ENCODE results near the gene UROC1. TPM values are rescaled to one million over a fixed set of nuclear protein-coding genes. Genes with fewer than 3 reads are reported as not detected.

Gene UROC1
- polyA plus RNA-seq, 3 donors, result 0.09 to 0.29 (median 0.10) TPM

- DNase-seq (ENCODE audit: extremely low read depth in 1 of 11, low read depth in 9 of 11, low spot score in 4 of 11), result no peak
Measured at GRCh38 chr3:126436826-126437717, 80.5 kb downstream of the UROC1 start.

- DNase-seq (ENCODE audit: extremely low read depth in 1 of 11, low read depth in 9 of 11, low spot score in 4 of 11), result no peak
Measured at GRCh38 chr3:126435456-126436315, 81.9 kb downstream of the UROC1 start.

GRCh38 chr3:126434931-126435411 is 82.6 kb downstream of the UROC1 start:
- no peak for DNase-seq (ENCODE audit: extremely low read depth in 1 of 11, low read depth in 9 of 11, low spot score in 4 of 11)

- no peak for DNase-seq (ENCODE audit: extremely low read depth in 1 of 11, low read depth in 9 of 11, low spot score in 4 of 11)
Measured at GRCh38 chr3:126434264-126434590, 83.3 kb downstream of the UROC1 start.

GRCh38 chr3:126433496-126434263 is 83.9 kb downstream of the UROC1 start:
- DNase-seq (ENCODE audit: extremely low read depth in 1 of 11, low read depth in 9 of 11, low spot score in 4 of 11), result no peak

- no peak for DNase-seq (ENCODE audit: extremely low read depth in 1 of 11, low read depth in 9 of 11, low spot score in 4 of 11)
Measured at GRCh38 chr3:126433105-126433430, 84.5 kb downstream of the UROC1 start.

GRCh38 chr3:126432361-126433104 is 85.0 kb downstream of the UROC1 start:
- DNase-seq (ENCODE audit: extremely low read depth in 1 of 11, low read depth in 9 of 11, low spot score in 4 of 11), result no peak

Other genes starting within 250 kb of the UROC1 start
- gene KLF15, start 160.4 kb downstream of the UROC1 start, polyA plus RNA-seq (ENCODE audit: insufficient read length in 3 of 3), result 10 to 100 TPM; 11.9 to 15.5 (median 15.4) TPM
- 1 to 10 TPM in 2 of 3 donors, under 1 TPM in 1; 0.84 to 3.3 (median 1.1) TPM for gene CFAP100, start 122.9 kb downstream of the UROC1 start, polyA plus RNA-seq (ENCODE audit: insufficient read length in 3 of 3)
- gene ZXDC, start 41.9 kb downstream of the UROC1 start, polyA plus RNA-seq (ENCODE audit: insufficient read length in 3 of 3), result 10 to 100 TPM; 31.1 to 44.5 (median 34.7) TPM
- gene CHST13, start 6.4 kb upstream of the UROC1 start, polyA plus RNA-seq (ENCODE audit: insufficient read length in 3 of 3), result 1 to 10 TPM; 4.5 to 9.7 (median 7.4) TPM
- gene C3orf22, start 41.2 kb upstream of the UROC1 start, polyA plus RNA-seq (ENCODE audit: insufficient read length in 3 of 3), result under 1 TPM in 2 of 3 donors, not detected in 1; 0.09 to 0.17 TPM
- gene TXNRD3, start 137.4 kb upstream of the UROC1 start, polyA plus RNA-seq (ENCODE audit: insufficient read length in 3 of 3), result 10 to 100 TPM; 15.3 to 19.0 (median 17.1) TPM
- gene CHCHD6, start 186.5 kb upstream of the UROC1 start, polyA plus RNA-seq (ENCODE audit: insufficient read length in 3 of 3), result 10 to 100 TPM; 15.7 to 22.3 (median 21.1) TPM